HG02973 (cell line): ENCODE data around the gene MAIP1.
"Not testable (repeated sequence)": the region's sequence is repeated elsewhere in the genome, so short reads cannot be mapped to it uniquely, and the experiment has no call there.

Experiments
- ATAC-seq: cut with Tn5 transposase; IDR thresholded peaks from one replicate; pipeline ENCODE4 v1.9.1; 2021; ENCODE audit warnings: moderate library complexity; ENCODE audit not compliant: unreplicated experiment

The MAIP1 gene, protein sequence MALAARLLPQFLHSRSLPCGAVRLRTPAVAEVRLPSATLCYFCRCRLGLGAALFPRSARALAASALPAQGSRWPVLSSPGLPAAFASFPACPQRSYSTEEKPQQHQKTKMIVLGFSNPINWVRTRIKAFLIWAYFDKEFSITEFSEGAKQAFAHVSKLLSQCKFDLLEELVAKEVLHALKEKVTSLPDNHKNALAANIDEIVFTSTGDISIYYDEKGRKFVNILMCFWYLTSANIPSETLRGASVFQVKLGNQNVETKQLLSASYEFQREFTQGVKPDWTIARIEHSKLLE

GRCh38 chr2:199955339-199956061 is at the start of gene MAIP1, which contains the start of gene TYW5:
TSS of gene MAIP1 (plus strand) at chr2:199955582. CDS start at chr2:199955799, 217 bp downstream.
TSS of gene TYW5 (minus strand) at chr2:199955491. CDS start at chr2:199955470, 21 bp downstream.
- peak; percentile 83 for ATAC-seq

- ATAC-seq: no peak
Measured at GRCh38 chr2:199907008-199907714, 48.2 kb upstream of the MAIP1 start.

DNA sequence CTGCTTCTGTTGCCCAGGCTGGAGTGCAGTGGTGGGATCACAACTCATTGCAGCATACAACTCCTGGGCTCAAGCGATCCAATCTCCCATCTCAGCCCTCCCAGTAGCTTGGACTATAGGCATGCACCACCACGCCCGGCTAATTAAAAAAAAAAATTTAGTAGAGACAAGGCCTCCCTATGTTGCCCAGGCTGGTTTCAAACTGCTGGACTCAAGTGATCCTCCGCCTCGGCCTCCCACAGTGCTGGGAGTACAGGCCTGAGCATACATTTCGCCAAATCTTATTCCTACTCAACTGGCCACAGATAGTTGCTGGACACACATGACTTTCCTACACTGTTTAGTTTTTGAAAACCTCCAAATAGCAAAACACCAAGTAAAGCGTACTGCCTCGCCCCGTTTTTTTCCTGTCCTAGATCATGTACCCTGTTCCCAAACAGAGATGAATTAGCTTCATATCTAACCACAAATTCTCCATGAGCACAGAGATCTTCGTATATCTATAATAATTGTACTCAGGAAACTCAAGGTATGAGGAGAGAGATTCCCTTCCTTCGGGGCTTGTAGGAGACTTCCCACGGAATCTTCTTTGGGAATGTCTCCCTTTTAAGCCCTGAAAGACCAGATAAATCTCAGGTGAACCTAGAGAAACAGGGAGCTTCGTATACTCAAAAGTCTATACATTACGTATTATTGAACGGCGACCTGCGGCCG is 44.9 kb upstream of the MAIP1 start:
- ATAC-seq: no peak

DNA sequence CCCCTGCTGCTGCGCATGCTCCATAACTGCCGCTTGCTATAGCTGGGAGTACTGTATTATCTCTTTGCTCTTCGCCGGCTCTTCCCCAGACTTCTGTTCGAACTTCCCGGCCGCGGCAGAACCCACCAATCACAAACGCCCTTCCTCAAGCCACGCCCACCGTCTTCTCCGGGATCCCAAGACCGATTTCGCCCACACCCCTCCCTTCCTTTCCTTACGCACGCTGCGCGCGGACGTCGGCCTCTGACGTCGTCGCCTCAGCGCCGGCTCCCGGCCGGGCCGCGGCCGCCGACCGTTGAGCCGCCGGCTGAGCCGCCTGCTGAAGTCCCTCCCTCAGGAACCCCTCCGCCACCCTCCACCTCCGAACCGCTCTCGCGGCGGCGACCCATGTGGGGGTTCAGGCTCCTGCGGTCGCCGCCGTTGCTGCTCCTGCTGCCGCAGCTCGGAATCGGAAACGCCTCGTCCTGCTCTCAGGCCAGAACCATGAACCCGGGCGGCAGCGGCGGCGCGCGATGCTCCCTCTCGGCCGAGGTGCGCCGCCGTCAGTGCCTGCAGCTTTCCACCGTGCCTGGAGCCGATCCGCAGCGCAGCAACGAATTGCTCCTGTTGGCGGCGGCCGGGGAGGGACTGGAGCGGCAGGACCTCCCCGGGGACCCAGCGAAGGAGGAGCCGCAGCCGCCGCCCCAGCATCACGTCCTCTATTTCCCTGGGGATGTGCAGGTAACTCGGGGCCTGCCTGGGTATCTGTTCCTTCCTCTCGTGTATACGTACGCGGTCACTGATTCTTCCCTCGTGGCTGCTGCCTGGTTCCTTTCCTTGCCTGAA is 44.1 kb upstream of the MAIP1 start, which contains the start of gene C2orf69:
C2orf69 (plus strand) TSS at position 242 of the 825 bp plus-strand sequence; CDS start at position 388, 146 bp downstream.
- ATAC-seq: peak; percentile 87

DNA sequence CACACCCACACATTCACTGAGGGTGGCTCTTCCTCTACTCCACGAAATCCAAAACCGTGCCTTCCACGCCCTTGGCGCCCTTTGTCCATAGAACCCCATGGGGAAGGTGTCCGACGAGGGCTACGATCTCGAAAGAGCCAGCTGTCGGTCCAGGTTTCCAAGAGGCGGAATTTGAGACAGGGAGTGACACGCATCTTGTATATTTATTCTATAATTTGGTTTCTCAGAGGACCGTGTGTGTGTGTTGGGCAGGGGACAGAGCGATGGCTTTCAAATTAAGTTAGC is 43.6 kb upstream of the MAIP1 start:
- no peak for ATAC-seq

- ATAC-seq: not testable (repeated sequence)
Measured at GRCh38 chr2:199912553-199913114, 42.7 kb upstream of the MAIP1 start.

DNA sequence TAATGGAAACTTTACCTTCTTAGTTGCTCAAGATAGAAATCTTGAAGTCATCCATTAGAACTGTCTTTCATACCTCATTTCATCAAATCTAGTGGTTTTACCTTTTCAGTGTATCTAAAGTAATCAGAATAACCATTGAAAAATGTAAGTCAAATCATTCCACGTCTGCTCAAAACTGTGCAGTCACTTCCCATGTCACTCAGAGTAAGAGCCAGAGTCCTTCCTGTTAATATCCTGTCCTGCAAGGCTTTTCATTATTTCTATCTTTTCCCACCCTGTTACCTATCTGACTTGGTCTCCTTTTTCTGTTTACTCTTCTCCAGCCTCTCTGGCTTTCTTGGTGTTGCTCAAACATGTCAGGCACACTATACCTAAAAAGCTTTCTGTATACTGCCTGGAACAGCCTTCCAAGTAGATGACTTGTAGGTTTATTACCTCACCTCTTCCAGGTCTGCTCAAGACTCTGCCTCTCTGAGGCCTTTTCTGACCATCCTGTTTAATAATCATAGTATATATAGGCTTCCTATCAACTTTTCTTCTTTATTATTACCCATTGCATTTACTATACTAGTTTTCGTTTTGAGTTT is 40.9 kb upstream of the MAIP1 start:
- no peak for ATAC-seq

DNA sequence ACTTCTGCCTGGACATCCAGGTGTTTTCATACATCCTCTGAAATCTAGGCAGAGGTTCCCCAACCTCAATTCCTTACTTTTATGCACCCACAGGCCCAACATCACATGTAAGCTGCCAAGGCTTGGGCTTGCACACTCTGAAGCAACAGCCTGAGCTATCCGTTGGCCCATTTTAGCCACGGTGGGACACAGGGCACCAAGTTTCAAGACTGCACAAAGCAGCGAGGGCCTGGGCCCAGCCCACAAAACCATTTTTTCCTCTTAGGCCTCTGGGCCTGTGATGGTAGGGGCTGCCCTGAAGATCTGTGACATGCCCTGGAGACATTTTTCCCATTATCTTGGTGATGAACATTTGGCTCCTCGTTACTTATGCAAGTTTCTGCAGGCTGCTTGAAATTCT is 38.4 kb upstream of the MAIP1 start:
- ATAC-seq: no peak

- ATAC-seq: no peak
Measured at GRCh38 chr2:199922856-199923255, 32.5 kb upstream of the MAIP1 start.

- no peak for ATAC-seq
Measured at GRCh38 chr2:199923924-199924323, 31.5 kb upstream of the MAIP1 start.

DNA sequence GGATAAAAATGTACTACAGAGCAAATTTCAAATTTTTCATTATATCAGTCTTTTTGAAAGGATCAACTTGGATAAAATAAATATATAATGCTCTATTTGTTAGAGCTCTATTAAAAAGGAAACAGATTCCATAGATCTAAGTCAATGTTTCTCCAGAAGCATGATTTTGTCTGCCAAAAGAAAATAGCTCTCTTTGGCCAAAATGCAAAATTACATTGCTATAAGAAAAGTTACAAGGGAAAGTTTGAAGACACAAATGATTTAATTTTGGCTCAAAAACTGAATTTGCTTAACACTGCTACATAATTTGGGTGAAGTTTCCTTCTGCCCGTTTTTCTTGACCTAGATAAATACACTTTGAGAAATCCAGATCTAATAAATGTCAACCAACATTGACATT is 28.6 kb upstream of the MAIP1 start:
- no peak for ATAC-seq

GRCh38 chr2:199928226-199928625 is 27.2 kb upstream of the MAIP1 start:
- no peak for ATAC-seq

- no peak for ATAC-seq
Measured at GRCh38 chr2:199928626-199929025, 26.8 kb upstream of the MAIP1 start.

DNA sequence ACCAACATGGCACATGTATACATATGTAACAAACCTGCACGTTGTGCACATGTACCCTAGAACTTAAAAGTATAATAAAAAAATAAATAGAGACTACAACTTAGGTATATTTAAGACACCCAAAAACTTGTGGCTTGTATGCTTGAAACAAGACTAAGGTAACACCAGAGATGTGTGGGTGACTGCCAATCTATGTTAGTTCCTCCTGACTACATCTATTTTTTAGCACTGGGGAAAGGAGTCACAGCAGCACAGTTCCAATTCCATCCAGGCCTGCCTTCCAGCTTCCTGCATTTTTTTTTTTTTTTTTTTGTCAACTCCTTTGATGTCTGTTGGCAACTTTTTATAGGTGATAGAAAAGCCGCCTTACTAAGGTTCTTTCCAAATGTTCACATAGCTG is 26.1 kb upstream of the MAIP1 start:
- no peak for ATAC-seq

- ATAC-seq: no peak
Measured at GRCh38 chr2:199932312-199932855, 23.0 kb upstream of the MAIP1 start.

- no peak for ATAC-seq
Measured at GRCh38 chr2:199933466-199933865, 21.9 kb upstream of the MAIP1 start.

- ATAC-seq: no peak
Measured at GRCh38 chr2:199936554-199936953, 18.8 kb upstream of the MAIP1 start.

GRCh38 chr2:199940373-199940772 is 15.0 kb upstream of the MAIP1 start:
- ATAC-seq: peak; percentile 70

GRCh38 chr2:199943373-199943772 is 12.0 kb upstream of the MAIP1 start:
- ATAC-seq: no peak
